Measurements from ENCODE around the gene SLC25A11.

- TF ChIP-seq TAF1 (IDR thresholded peaks at IDR 0.05; ENCODE audit: borderline replicate concordance, low read depth, low read length) (no peak), SIN3A (IDR thresholded peaks at IDR 0.05; ENCODE audit: borderline replicate concordance, low read depth, low read length) (no peak), YY1 (IDR thresholded peaks at IDR 0.05; ENCODE audit: low read depth) (no peak), FOXM1 (IDR thresholded peaks at IDR 0.05; ENCODE audit: low read depth) (no peak), ZBTB33 (IDR thresholded peaks at IDR 0.05; ENCODE audit: borderline replicate concordance, low read depth) (no peak), MXI1 (IDR thresholded peaks at IDR 0.05; ENCODE audit: low read depth, low read length) (no peak), EZH2phosphoT487 (IDR thresholded peaks at IDR 0.05; ENCODE audit: borderline replicate concordance, low read depth) (no peak), POLR2AphosphoS5 (IDR thresholded peaks at IDR 0.05; ENCODE audit: low read depth, low read length) (no peak), SMC3 (IDR thresholded peaks at IDR 0.05; ENCODE audit: low read depth, low read length) (no peak), RAD21 (IDR thresholded peaks at IDR 0.05; ENCODE audit: low read length) (no peak), GABPA (IDR thresholded peaks at IDR 0.05; ENCODE audit: low read depth) (no peak), USF2 (IDR thresholded peaks at IDR 0.05; ENCODE audit: borderline replicate concordance, low read depth, low read length) (no peak)
- TF ChIP-seq, protein P1, sequence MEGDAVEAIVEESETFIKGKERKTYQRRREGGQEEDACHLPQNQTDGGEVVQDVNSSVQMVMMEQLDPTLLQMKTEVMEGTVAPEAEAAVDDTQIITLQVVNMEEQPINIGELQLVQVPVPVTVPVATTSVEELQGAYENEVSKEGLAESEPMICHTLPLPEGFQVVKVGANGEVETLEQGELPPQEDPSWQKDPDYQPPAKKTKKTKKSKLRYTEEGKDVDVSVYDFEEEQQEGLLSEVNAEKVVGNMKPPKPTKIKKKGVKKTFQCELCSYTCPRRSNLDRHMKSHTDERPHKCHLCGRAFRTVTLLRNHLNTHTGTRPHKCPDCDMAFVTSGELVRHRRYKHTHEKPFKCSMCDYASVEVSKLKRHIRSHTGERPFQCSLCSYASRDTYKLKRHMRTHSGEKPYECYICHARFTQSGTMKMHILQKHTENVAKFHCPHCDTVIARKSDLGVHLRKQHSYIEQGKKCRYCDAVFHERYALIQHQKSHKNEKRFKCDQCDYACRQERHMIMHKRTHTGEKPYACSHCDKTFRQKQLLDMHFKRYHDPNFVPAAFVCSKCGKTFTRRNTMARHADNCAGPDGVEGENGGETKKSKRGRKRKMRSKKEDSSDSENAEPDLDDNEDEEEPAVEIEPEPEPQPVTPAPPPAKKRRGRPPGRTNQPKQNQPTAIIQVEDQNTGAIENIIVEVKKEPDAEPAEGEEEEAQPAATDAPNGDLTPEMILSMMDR (IDR thresholded peaks at IDR 0.05): no peak
- TF ChIP-seq, protein P2, sequence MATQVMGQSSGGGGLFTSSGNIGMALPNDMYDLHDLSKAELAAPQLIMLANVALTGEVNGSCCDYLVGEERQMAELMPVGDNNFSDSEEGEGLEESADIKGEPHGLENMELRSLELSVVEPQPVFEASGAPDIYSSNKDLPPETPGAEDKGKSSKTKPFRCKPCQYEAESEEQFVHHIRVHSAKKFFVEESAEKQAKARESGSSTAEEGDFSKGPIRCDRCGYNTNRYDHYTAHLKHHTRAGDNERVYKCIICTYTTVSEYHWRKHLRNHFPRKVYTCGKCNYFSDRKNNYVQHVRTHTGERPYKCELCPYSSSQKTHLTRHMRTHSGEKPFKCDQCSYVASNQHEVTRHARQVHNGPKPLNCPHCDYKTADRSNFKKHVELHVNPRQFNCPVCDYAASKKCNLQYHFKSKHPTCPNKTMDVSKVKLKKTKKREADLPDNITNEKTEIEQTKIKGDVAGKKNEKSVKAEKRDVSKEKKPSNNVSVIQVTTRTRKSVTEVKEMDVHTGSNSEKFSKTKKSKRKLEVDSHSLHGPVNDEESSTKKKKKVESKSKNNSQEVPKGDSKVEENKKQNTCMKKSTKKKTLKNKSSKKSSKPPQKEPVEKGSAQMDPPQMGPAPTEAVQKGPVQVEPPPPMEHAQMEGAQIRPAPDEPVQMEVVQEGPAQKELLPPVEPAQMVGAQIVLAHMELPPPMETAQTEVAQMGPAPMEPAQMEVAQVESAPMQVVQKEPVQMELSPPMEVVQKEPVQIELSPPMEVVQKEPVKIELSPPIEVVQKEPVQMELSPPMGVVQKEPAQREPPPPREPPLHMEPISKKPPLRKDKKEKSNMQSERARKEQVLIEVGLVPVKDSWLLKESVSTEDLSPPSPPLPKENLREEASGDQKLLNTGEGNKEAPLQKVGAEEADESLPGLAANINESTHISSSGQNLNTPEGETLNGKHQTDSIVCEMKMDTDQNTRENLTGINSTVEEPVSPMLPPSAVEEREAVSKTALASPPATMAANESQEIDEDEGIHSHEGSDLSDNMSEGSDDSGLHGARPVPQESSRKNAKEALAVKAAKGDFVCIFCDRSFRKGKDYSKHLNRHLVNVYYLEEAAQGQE (IDR thresholded peaks at IDR 0.05; ENCODE audit: low read depth, low read length): no peak
Measured at GRCh38 chr17:4891411-4892410, 48.1 kb downstream of the SLC25A11 start.
